Activated CD4-positive, CD25-positive, alpha-beta regulatory T cell treated with anti-CD3 and anti-CD28 coated beads, Interleukin-2, amount 50 U/mL, for 16 hours (primary cell): ENCODE results near the gene SYNGR3.
A peak's percentile ranks its signal among the peaks of the same experiment; 100 is the strongest.
"Not testable (repeated sequence)": the region's sequence is repeated elsewhere in the genome, so short reads cannot be mapped to it uniquely, and the experiment has no call there.

Source experiments
- DNase-seq: peaks from one replicate; pipeline ENCODE4 v3.0.0-alpha.2; 2020; ENCODE audit warnings: low read depth, low spot score

The SYNGR3 gene

GRCh38 chr16:2008009-2008526 is 18.3 kb downstream of the SYNGR3 start:
- DNase-seq, result no peak

GRCh38 chr16:2008631-2009163 is 18.9 kb downstream of the SYNGR3 start:
- DNase-seq, result no peak

GRCh38 chr16:2009164-2009711 is 19.5 kb downstream of the SYNGR3 start:
- DNase-seq, result no peak

GRCh38 chr16:2009791-2010510 is 20.2 kb downstream of the SYNGR3 start, which contains the start of gene ZNF598:
Gene ZNF598 (minus strand): TSS chr16:2009821.
- DNase-seq, result peak; percentile 57

GRCh38 chr16:2011726-2012125 is 22.0 kb downstream of the SYNGR3 start:
- not testable (repeated sequence) for DNase-seq

GRCh38 chr16:2013527-2013926 is 23.8 kb downstream of the SYNGR3 start:
- no peak for DNase-seq

- DNase-seq, result no peak
These were observed 25.6 kb downstream of the SYNGR3 start for GRCh38 chr16:2015117-2015946.

GRCh38 chr16:2015947-2016208 is 26.1 kb downstream of the SYNGR3 start:
- no peak for DNase-seq

- DNase-seq, result no peak
These were observed 26.7 kb downstream of the SYNGR3 start for GRCh38 chr16:2016407-2016922.

GRCh38 chr16:2019518-2019920 is 29.7 kb downstream of the SYNGR3 start, which contains the start of gene NPW:
Gene NPW (plus strand): TSS chr16:2019785.
- DNase-seq, result no peak

GRCh38 chr16:2019921-2020831 is 30.4 kb downstream of the SYNGR3 start:
- DNase-seq, result no peak

GRCh38 chr16:2022723-2023091 is 32.9 kb downstream of the SYNGR3 start:
- DNase-seq, result no peak

- DNase-seq, result peak; percentile 93
These were observed 33.6 kb downstream of the SYNGR3 start for GRCh38 chr16:2023092-2024031.

GRCh38 chr16:2024032-2024420 is 34.3 kb downstream of the SYNGR3 start:
- DNase-seq, result no peak

- no peak for DNase-seq
These were observed 35.5 kb downstream of the SYNGR3 start for GRCh38 chr16:2025251-2025650.

GRCh38 chr16:2025878-2026460 is 36.2 kb downstream of the SYNGR3 start:
- no peak for DNase-seq

- DNase-seq, result no peak
These were observed 36.8 kb downstream of the SYNGR3 start, which contains the start of gene NHERF2 for GRCh38 chr16:2026461-2027023. Gene NHERF2 (plus strand): TSS chr16:2026902. CDS start chr16:2027006, 104 bp downstream.

GRCh38 chr16:2027024-2028010 is 37.5 kb downstream of the SYNGR3 start:
- DNase-seq, result no peak
